HG02884 (cell line): ENCODE measurements around the gene MRPL42.
"Not testable (repeated sequence)": the region's sequence is repeated elsewhere in the genome, so short reads cannot be mapped to it uniquely, and the experiment has no call there.

Source experiments
- ATAC-seq: cut with Tn5 transposase; IDR thresholded peaks from one replicate; pipeline ENCODE4 v1.9.1; 2021; ENCODE audit warnings: mild to moderate bottlenecking, moderate library complexity; ENCODE audit not compliant: unreplicated experiment

Gene MRPL42

DNA sequence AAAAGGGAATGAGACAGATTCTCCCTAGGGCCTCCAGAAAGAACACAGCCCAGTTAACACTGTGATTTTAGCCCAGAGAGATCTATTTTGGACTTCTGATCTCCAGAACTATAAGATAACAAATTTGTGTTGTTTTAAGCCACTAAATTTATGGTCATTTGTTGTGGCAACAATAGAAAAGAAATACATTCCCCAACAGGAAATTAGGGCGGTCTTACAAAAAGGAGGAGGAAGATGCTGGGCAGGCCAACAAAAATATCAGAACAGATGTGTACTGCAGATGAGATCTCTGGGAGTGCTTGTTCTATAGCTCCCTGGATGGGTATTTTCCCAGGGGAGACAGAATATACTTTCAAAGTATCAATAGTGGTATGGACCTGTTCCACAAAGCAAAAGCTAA is 73.2 kb downstream of the MRPL42 start:
- no peak for ATAC-seq

DNA sequence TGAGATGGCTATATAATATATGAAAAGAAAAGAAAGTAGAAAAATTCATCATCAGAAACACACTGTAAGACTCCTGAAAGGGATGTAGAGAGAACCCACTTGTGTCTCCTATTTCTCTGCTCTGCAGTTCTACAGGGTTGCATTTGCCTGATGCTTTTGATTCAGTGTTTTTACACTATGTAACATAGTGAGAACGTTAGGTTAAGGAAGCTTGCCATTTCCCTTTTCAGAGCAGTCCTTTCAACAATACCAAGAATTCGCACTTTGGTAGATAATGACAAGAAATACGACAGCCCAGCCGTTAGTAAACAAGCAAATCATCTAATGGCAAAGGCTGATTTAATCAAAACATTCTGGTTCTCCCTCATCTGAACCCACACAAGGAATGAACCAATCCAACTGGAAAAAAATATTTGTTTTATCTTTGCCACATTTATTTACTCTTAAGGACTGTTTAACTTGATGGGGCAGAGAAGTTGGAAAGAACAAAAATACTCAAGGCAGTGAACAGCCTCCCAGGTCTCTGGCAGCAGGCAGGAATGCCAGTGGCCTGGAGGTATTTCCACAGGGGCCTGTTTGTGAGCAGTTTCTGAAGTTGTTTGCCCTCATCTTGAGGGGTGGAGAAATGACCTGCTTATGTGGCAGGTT is 74.4 kb downstream of the MRPL42 start:
- ATAC-seq = no peak

DNA sequence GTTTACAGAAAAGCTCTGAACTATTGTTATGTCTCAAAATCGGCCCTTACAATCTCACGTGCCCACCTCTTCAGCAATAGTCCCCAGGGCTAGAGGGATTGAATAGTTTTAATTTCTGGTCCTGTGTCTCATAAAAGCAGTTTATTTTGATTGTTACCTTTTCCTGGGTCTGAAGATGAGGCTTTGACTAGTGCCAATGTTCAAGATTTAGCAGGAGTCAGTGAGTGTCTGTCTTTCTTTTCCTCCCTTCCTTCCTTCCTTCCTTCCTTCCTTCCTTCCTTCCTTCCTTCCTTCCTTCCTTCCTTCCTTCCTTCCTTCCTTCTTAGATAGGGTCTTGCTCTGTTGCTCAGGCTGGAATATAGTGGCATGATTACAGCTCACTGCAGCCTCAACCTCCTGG is 80.5 kb downstream of the MRPL42 start:
- no peak for ATAC-seq

DNA sequence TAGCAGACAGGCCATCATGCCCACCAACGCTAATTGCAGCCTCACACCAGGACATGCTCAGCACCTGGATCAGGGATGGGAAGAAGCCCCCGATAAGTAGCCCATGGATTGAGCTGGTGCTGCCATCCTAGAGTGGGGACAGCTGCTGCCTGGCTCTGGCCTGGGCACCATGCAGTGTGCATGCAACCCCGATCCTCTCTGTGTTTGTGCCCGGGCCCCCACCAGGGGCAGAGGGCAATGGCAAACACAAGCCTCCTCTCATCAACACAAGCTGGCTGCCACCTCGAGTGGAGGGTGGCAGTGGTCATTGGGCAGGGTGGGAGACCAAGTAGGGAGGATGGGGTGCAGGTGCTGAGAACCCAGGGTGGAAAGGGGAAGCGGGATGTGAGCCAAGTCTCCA is 81.9 kb downstream of the MRPL42 start:
- no peak for ATAC-seq

DNA sequence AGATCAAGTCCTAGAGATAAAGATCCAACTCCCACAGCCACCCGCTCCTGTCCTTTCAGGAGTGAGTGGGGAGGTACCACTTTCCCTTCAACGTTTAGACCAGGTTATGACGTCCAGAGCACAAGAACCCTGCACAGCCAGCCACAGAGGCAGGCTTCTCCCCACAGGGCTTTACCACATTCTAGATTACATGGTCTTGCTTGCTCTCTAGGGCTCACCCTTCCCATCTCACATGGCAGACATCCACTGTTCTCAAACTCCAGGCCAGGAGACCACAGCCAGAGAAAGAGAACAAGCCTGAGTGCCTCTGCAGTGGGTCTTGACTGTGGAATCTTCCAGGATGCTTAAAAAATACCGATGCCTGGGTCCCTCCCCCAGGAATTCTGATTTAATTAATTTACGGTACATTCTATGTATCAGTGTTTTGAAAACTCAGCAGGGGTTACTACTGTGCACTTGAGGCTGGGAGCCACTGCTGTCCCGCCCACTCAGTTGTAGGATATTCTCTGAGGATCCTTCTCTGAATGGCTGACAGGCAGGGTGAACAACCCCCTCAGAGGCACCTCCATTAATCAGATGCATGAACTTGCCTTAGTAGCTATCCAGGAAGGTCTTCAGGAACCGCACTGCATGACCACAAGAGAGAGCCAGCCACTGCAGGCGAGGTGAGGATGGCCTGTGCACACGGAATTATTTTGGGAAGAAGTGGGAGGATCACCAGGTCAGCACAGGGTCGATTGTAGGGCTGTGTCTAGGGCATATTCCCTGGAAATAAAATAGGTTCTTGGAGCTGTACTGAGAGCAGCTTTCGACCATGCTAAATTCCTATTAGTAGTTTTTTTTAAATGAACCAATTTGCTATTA is 83.7 kb downstream of the MRPL42 start:
- no peak for ATAC-seq

DNA sequence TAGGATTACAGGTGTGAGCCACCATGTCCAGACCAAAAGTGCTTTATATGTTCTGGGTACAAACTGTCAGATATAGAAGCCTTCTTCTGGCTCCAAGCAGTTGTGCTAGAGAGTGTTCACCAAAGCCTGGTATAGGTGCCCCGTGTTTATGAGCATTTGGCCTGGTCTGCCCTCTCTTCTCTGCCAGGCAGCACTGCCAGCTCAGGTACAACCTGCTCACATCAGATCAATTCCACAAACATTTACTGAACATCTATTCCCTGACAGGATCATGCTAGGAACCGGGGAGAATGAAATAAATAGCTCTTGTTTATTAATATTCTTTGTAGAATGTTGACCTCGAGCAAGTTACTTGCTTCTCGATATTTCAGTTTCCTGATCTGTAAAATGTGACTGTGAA is 85.1 kb downstream of the MRPL42 start:
- ATAC-seq = no peak

DNA sequence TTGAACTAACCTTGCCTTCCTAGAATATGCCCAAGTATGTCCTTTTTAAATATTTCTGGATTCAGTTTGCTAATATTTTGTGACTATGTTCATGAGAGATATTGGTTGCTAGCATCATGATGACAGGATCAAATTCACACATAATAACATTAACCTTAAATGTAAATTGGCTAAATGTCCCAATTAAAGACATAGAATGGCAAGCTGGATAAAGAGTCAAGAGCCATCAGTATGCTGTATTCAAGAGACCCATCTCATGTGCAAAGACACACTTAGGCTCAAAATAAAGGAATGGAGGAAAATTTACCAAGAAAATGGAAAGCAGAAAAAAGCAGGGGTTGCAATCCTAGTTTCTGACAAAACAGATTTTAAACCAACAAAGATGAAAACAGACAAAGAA is 90.6 kb downstream of the MRPL42 start:
- ATAC-seq = not testable (repeated sequence)

DNA sequence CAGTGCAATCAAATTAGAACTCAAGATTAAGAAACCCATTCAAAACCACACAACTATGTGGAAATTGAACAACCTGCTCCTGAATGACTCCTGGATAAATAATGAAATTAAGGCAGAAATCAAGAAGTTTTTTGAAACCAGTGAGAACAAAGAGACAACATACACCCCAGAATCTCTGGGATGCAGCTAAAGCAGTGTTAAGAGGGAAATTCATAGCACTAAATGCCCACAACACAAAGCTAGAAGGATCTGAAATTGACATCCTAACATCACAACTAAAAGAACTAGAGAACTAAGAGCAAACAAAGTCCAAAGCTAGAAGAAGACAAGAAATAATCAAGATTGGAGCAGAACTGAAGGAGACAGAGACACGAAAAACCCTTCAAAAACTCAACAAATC is 91.4 kb downstream of the MRPL42 start:
- not testable (repeated sequence) for ATAC-seq

DNA sequence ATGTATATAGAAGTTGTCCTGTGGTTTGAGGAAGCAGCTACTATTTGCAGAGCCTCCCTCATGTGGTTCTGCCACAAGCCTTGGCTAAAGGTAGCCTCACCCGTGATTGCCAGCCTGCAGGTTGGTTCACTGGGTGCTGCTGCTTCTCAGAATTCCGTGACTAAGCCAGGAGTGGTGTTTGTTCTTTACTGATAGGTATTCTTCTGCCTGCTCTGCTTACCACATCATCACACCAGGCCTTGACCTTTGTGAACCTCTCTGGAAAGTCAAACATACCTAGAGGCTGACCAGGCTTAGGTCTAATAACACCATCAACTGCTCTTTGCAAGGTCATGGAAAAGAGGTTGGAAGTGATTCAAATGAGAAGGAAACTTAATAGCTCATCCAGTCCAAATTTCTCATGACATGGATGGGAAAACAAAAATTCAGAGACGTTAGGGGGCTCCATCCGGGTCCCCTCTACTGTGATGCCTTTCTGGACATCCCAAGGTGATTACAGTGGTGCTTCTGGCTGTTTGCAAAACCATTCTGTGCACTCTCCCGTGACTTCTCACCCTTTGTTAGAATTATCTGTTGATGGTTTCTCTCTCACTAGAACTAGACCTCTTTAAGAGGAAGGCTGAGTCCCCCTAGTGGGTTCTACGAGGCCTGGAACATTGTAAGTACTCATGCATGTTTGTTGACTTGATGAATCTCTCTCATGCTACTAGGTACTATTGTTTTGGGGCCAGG is 96.7 kb downstream of the MRPL42 start:
- no peak for ATAC-seq

DNA sequence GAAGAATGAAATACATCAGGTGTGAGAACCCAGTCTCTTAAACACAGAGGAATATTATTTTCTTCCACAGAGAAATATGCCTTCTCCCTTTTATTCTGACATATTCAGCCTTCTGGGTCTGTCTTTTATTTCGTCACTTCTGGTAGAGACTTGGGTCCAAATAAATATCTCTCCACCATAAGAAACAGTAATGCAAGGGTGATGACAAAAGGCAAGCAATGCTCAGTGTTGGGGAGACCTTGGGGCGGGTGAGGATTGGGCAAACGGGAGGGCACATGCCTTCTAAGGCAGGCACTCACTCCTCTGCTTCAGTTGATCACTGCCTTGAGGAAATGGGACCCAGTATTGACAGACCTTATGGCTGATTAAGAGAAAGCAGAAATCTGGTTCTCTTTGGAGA is 98.4 kb downstream of the MRPL42 start:
- no peak for ATAC-seq
